ENCODE measurements around the gene UGGT1.

The UGGT1 gene

GRCh38 chr2:128090945-128091725, at the start of gene UGGT1:
Gene UGGT1 (plus strand): TSS chr2:128091200. CDS start chr2:128091358, 158 bp downstream.
- DNase-seq (ENCODE audit: low read depth in 2 of 2): peak; percentile 90 to 92

- no peak for DNase-seq (ENCODE audit: low read depth in 2 of 2)
These were observed 49.4 kb upstream of the UGGT1 start for GRCh38 chr2:128041561-128041960.

GRCh38 chr2:128043041-128043440, 48.0 kb upstream of the UGGT1 start:
- DNase-seq (ENCODE audit: low read depth in 2 of 2): no peak

- DNase-seq (ENCODE audit: low read depth in 2 of 2): no peak
These were observed 37.7 kb upstream of the UGGT1 start for GRCh38 chr2:128053331-128053730.

- DNase-seq (ENCODE audit: low read depth in 2 of 2): no peak
These were observed 36.7 kb upstream of the UGGT1 start for GRCh38 chr2:128054104-128054885.

- no peak for DNase-seq (ENCODE audit: low read depth in 2 of 2)
These were observed 33.7 kb upstream of the UGGT1 start for GRCh38 chr2:128057334-128057733.

GRCh38 chr2:128058114-128058513, 32.9 kb upstream of the UGGT1 start:
- DNase-seq (ENCODE audit: low read depth in 2 of 2): no peak

GRCh38 chr2:128062571-128062970, 28.4 kb upstream of the UGGT1 start:
- no peak for DNase-seq (ENCODE audit: low read depth in 2 of 2)

GRCh38 chr2:128064353-128064752, 26.6 kb upstream of the UGGT1 start:
- no peak for DNase-seq (ENCODE audit: low read depth in 2 of 2)

GRCh38 chr2:128069769-128070168, 21.2 kb upstream of the UGGT1 start:
- no peak for DNase-seq (ENCODE audit: low read depth in 2 of 2)

GRCh38 chr2:128073278-128073677, 17.7 kb upstream of the UGGT1 start:
- DNase-seq (ENCODE audit: low read depth in 2 of 2): no peak

- no peak for DNase-seq (ENCODE audit: low read depth in 2 of 2)
These were observed 14.4 kb upstream of the UGGT1 start for GRCh38 chr2:128076461-128077106.

- no peak for DNase-seq (ENCODE audit: low read depth in 2 of 2)
These were observed 6.2 kb upstream of the UGGT1 start for GRCh38 chr2:128084757-128085156.

GRCh38 chr2:128086244-128086643, 4.8 kb upstream of the UGGT1 start:
- no peak for DNase-seq (ENCODE audit: low read depth in 2 of 2)

- no peak for DNase-seq (ENCODE audit: low read depth in 2 of 2)
These were observed 440 bp upstream of the UGGT1 start for GRCh38 chr2:128090575-128090944.

- DNase-seq (ENCODE audit: low read depth in 2 of 2): no peak
These were observed 703 bp downstream of the UGGT1 start for GRCh38 chr2:128091726-128092080.

GRCh38 chr2:128092656-128093055, 1.7 kb downstream of the UGGT1 start:
- DNase-seq (ENCODE audit: low read depth in 2 of 2): no peak

GRCh38 chr2:128093762-128094161, 2.8 kb downstream of the UGGT1 start:
- no peak for DNase-seq (ENCODE audit: low read depth in 2 of 2)

GRCh38 chr2:128095201-128095600, 4.2 kb downstream of the UGGT1 start:
- no peak for DNase-seq (ENCODE audit: low read depth in 2 of 2)

- DNase-seq (ENCODE audit: low read depth in 2 of 2): no peak
These were observed 12.4 kb downstream of the UGGT1 start for GRCh38 chr2:128103407-128103806.

GRCh38 chr2:128105072-128105471, 14.1 kb downstream of the UGGT1 start:
- DNase-seq (ENCODE audit: low read depth in 2 of 2): no peak

- no peak for DNase-seq (ENCODE audit: low read depth in 2 of 2)
These were observed 17.2 kb downstream of the UGGT1 start for GRCh38 chr2:128108166-128108565.

- no peak for DNase-seq (ENCODE audit: low read depth in 2 of 2)
These were observed 18.2 kb downstream of the UGGT1 start for GRCh38 chr2:128109243-128109642.

All from stimulated activated CD4-positive, alpha-beta T cell treated with anti-CD3 and anti-CD28 coated beads, Interleukin-15, amount 100 ng/mL, for 48 hours (primary cell).